Epidermal melanocyte (primary cell): Measurements from ENCODE around the gene TARBP2.

ENCODE experiments used
- DNase-seq: peaks from one replicate; pipeline ENCODE4 v3.0.0; 2011; ENCODE audit warnings: low spot score; ENCODE audit not compliant: insufficient read length

Gene TARBP2

DNA sequence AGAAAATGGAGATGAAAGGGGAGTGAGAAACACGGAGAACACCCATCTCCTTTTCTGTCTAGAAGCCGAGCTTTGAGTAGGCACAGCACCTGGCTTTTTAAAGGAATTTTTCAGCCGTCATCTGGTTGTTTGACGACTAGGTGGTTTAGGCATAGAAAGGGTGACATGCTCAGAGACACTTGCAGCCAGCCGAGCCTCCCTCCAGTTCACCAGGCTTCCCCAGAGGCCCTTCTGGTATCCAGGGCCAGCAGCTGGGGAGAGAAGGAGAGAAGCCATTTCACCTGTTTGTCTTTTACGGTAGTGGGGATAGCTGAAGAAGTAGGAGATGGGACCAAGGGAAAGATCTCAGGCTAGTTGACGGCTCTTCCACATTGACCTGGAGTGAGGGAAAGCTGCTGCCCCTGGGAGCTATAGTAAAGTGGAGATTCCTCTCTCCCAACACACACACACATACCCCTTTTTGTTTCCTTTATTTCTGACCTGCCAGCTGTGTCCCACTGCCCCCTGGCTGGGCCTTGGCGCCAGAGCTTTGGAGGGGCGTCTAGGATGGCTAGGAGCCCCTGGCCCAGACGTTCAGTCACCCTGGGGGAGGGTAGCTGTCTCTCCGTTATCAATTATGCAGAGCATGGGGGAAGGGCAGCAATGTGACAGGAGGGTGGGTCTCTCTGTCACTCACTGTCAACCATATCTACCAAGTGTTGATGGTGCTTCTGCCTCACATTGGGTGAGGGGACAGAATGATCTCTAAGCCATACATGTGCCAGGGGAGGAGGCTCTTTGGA, 7.3 kb upstream of the TARBP2 start:
- DNase-seq: no peak

DNA sequence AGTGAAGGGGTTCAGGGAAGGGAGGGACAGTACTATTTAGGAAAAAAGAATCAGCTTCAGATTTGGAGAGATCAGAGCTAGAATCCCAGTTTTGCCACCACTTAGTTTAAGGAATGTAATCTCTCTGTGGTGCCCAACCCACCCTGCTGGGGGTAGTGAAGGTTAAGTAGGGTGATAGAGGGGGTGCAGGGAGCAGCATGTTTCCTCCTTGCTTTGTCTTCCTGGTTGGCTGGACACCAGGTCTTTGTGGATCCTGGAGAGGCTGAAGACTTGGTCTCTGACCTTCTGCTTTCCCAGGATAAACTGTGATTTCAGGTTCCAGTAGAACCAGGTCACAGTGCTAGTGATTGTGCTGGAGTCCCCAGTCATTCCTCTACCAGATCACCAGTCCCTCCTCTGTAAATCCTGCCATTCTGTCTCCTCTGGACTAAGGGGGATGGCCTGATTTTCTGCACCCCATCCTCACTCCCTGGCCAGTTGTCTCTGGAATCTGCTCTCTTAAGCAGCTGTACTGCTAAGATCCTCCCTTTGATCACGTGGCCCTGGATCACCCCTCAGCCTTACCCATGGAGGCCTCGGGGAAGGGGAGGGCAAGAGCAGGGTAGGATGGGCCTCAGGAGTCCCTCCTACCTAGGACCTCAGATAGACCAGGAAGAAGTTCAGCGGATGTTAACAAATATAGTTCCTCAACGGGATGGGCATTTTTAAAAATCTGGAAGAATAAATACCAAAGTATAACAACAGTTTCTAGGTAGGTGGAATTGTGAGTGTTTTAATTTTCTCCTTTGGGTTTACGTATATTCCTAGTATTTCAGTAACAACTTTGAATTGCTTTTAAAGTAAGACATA, 5.0 kb upstream of the TARBP2 start:
- peak; percentile 61 for DNase-seq

DNA sequence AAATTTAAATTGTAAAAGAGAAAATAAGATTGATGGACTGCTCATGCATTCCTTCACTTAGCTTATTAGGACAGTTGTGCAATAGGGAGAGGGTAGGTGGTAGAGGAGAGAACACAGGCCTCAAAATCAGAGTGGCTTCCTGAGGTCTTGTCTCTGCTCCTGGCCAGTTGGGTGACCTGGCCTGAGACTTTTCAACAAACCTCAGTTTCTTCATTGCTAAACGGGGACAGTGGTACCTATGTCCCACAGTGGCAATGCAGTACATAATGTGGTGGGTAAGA, 4.4 kb upstream of the TARBP2 start:
- DNase-seq: no peak

DNA sequence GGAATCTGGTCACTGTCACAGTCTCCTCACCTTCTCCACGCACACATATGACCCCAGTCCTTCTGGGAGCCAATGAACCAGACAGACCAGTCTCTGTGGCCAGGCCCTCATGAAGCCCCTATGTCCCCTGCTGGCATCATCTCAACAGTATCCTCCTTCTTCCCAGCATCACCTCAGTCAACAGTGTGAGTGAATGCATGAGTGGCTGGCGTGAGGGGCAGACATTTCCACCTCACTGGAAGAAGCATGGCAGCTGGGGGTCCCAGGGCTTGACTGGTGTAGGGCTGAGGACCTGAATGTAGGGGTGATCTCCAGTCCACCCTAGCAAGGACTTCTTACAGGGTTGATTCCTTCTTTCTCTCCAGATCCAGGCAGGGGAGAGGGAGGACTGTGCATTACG, 3.6 kb upstream of the TARBP2 start:
- DNase-seq: no peak

DNA sequence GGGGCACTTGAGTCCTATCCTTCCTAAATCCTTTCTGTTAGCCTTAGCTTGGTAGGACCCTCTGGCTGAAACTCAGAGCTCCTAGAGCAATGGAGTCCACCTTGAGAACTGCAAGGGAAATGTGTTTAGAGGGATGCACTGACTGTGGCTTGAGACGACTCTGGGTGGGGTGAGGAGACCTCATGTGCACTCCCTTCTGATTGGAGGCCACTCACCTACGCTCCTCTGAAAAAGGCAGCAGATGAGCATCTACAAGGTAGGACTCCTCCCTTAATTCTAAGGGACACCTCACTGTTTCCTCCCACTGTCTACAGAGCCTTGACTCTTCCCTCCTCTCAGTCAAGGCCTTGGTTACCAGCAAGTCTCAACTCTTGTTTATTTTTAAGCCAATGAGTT, 2.9 kb upstream of the TARBP2 start:
- DNase-seq: no peak

DNA sequence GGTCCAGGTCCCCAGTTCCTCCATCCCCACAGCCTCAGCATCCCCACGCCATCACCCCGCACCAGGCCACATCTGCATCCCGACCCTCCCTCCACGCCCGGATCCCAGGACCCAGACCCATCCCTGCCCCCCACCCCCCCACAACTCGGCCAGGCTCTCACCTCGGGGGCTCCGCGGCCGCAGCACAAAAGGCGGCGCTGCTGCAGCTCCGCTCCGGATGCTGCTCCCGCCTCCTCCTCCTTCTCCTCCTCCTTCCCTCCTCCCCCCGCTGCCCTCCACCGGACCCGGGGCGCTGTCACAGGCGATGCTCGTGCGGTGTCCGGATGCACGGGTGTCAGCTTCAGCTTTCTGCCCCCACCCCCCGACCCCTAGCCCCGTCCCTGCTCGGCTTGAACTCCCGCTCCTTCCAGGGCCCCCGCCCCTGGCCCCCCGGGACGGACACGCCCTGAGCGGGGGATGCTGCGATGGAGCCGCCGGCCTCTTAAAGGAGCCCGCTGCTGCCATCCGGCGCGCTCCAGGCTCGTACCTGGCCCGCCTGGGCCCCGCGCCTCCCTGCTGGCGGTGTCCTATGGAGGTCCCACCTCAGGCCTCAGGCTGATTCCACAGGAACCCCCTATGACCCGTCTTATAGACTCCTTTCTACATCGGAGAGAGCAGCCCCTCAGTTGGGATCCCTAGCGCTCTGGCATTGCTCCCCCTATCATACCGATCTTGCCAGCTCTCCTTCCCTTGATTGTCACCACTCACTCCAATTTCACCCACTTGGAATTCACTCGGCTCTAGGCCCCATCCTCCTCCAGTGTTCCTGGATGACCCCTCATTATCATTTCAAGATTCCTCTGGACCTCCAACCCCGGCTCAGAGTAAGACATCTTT, 1.6 kb upstream of the TARBP2 start, which contains the start of gene MAP3K12:
Gene MAP3K12 (minus strand): TSS at position 193 of the 876 bp plus-strand sequence. CDS start 12,067 bp downstream, outside the sequence.
- no peak for DNase-seq

DNA sequence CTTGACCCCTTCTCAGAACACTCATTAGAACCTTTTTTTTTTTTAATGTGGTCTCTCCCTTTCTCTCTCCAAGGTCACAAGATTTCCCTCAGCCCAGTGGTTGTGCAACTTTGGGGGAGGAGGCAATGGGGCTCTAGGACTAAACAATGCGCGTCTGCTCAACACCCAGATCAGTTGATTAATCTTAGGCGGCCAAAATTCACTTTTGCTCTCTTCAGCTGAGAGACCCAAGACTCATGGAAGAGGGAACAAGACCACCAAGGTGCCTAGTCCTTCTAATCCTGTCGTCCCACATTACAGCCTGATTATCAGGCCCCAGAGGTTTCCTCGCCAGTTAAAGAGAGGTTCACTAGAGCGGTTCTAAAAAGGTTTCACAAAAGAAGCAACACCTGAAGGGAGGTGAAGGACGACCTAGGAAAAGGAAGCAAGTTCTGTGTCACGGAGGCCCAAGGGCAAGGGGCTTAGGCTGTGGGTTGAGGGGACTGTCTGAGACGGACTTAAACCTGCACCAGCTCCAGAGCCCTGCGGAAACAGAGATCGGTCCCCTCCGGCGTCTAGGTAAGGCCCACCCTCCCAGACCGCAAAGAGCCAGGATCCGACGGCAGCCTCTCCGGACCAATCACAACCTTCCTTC, 824 bp upstream of the TARBP2 start:
- DNase-seq: no peak

DNA sequence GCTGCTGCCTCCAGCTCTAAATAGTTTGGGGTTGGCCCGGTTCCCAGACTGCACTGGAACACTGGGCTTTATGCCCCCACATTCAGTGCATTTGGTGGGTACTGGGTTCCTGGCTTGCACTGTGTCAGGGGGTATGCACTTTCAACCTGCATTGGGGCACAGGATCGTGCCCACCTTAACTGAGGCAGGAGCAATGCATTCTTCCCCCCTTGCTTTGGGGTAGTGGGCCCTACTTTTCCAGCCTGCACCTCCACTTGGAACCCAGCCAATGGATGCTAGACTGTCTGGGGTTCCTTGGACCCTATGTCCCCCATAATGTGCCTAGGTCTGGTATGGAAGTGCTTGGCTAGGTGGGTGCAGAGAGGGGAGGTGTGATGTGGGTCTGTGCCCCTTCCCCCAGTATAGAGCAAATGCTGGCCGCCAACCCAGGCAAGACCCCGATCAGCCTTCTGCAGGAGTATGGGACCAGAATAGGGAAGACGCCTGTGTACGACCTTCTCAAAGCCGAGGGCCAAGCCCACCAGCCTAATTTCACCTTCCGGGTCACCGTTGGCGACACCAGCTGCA, 615 bp downstream of the TARBP2 start:
- DNase-seq: no peak

DNA sequence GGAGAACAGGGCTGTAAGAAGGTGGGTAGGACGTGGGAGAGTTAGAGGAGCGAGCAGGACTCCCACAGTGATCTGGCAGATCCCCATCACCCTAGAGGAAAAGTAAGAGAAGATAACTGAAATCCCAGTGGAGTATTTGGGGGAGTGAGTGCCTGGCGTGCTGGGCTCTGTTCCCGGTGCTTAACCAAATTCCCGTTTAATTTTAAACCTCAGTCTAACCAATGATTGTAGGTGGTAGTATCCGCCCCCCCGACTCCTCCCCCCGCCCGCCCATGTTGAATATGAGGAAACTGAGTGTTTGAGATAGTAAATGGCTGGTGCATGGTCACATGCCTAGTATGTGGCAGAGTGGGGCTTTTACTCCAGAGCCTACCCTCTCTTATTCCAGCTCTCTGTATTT, 1.2 kb downstream of the TARBP2 start:
- no peak for DNase-seq

DNA sequence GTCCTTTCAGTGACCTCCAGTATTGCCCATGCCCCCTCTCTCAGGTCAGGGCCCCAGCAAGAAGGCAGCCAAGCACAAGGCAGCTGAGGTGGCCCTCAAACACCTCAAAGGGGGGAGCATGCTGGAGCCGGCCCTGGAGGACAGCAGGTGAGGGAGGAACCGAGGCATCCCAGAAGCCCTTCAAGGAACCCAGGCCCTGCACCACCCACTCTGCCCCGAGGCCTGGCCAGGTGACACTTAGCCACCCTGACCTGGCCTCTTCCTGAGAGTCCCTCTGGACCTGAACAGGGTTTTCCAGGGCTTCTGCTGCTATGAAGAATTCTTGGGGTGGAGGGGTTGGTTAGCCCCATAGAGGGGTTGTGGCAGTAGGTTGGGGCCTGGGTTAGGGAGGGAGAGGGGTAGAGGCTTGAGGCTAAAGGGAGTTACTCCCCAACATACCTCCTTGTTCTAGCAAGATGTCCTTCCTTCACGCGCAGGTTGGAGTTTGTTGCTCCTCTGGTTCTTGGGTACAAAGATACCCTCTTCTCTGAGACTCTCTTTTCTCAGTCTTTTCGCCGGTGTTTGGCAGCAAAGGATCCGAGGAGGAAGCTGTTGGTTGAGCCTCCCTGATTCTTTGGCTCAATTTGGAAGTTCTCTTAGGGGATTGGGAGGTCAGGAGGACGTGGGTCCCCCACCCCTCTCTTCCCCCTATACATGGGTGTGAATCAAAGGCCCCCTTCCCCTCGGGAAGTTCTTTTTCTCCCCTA, 2.1 kb downstream of the TARBP2 start:
- no peak for DNase-seq

DNA sequence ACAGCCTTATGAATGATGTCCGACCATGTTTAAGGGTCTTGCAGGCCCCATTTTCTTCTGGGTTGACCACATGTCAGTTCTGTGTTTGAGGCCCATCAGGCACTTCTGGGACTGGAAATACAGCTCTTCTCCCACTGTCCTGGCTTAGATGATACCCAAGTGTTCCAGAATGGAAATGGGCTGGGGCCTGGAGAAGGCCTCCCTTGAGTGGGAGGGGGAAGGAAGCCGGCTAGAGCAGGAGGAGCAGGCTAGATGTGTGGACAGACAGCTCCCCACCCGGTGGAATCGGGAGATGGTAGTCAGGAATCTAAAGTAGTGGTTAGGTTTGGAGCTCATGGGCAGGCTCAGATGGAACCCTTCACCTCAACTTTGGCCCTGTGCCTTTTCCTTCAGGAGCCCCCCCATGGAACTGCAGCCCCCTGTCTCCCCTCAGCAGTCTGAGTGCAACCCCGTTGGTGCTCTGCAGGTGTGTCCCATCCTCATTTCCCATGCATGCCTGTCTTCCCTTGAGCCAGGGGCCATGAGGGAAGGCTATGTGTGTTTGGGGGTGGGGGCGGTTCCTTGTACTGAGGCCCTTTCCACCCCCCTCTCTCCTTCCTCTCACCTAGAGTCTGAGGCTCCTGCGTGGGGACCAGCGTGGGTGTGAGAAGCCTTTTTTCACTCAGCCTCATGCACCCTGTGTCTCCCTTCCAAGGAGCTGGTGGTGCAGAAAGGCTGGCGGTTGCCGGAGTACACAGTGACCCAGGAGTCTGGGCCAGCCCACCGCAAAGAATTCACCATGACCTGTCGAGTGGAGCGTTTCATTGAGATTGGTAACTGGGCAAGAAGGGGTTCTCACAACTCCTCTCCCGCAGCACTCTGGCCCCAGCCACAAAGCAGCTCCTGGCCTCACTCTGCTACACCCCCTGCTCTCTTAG, 3.2 kb downstream of the TARBP2 start:
- no peak for DNase-seq

DNA sequence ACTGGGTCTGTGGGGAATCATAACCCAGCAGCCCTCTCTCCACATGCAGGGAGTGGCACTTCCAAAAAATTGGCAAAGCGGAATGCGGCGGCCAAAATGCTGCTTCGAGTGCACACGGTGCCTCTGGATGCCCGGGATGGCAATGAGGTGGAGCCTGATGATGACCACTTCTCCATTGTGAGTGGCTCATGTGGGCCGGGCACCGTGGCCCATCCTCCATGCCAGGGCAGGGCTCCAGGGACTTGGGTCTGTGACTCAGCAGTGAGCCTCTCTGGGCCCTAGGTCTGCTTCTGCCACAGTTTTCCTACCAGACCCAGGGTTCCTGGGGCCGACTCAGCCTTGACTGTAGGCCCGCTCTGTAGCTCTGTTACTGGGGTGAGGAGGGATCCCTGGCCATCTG, 4.0 kb downstream of the TARBP2 start:
- DNase-seq: no peak

DNA sequence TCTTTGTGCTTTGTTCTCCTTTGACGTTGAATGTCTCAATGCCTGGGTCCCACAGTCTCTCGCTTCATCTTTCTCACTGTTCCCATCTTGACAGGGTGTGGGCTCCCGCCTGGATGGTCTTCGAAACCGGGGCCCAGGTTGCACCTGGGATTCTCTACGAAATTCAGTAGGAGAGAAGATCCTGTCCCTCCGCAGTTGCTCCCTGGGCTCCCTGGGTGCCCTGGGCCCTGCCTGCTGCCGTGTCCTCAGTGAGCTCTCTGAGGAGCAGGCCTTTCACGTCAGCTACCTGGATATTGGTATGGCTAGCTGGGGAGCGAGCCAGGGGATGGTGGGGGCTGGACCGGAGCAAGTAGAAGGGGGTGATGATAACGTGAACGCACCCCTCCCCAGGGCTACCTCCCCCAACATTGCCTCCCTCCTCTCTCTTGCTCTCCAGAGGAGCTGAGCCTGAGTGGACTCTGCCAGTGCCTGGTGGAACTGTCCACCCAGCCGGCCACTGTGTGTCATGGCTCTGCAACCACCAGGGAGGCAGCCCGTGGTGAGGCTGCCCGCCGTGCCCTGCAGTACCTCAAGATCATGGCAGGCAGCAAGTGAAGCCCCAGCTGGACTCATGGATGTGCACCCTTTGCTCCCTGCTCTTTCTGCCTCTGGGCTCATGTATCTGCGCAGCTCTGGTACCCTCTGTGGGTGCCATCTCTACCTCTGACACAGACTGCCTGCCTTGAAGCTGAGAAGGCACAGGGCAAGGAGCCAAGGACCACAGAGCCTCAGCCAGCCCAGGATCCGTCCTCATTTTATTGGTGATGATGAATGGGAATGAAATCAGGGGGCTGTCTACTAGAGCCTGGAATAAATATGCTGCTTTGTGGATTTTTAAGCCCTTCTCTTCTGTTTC, 4.7 kb downstream of the TARBP2 start:
- no peak for DNase-seq

DNA sequence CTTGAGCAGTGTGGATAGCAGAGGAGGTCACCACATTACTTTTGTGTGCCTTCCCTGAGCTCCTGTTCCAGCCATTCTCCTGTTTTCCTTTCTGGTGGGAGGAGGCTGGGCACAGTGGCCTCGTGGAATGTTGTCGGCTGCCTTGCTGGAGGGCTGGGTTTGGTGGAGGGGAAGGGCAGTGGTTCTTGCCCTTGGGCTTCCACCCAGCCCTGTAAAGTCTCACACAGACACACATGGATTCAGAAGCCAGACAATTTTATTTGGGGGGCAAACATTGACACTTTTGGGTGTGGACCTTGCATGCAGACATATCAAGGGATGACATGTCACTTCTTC, 5.3 kb downstream of the TARBP2 start:
- DNase-seq: no peak

DNA sequence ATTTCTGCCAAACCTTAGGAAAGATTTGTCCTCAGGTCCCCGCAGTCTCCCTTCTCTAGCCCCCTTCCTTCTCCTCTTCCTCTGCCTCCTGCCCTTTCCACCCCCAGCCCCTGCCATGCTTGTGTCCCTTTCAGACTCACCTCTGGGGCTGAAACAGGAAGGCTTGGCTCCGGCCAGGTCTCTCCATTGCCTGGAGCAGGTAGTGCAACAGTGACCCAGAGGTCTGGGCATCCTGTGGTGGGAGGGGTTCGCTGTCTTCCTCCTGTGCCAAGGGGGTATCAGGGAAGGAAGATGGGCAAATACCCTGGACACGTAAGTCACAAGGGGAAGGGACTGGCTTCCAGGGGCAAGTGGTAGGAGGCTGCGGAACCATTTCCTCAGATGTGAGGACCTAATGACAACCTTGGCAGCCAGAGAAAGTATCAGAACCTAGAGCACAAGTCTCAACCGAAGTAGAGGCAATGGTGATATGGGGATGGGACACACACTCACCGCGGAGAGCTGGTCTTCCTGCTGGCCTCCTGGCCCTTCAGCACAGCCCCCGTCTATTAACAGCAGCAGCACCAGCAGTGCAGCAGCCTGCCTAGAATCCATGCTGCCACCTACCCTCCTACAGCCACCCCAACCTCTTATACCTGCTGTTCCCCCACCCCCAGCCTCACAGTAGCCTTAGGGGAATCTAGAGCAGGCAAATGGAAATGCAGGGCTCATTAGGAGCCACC, 6.0 kb downstream of the TARBP2 start, which contains the start of gene NPFF:
Gene NPFF (minus strand): TSS at position 604 of the 722 bp plus-strand sequence. CDS start 10 bp downstream, at position 594.
- DNase-seq: no peak

DNA sequence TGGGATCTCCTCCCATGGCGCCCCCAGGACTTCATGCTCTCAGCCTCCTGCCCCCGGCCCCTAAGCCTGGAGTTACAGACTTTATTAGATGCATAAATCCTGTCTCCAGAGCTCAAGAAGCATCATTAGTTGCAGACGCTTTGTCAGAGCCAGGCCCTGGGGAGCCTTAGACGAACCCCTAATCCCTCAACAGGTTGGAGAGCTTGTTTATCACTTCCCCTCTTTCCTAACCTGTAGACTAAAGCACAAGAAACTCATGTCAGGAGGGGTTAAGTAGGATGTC, 6.5 kb downstream of the TARBP2 start:
- DNase-seq: no peak

DNA sequence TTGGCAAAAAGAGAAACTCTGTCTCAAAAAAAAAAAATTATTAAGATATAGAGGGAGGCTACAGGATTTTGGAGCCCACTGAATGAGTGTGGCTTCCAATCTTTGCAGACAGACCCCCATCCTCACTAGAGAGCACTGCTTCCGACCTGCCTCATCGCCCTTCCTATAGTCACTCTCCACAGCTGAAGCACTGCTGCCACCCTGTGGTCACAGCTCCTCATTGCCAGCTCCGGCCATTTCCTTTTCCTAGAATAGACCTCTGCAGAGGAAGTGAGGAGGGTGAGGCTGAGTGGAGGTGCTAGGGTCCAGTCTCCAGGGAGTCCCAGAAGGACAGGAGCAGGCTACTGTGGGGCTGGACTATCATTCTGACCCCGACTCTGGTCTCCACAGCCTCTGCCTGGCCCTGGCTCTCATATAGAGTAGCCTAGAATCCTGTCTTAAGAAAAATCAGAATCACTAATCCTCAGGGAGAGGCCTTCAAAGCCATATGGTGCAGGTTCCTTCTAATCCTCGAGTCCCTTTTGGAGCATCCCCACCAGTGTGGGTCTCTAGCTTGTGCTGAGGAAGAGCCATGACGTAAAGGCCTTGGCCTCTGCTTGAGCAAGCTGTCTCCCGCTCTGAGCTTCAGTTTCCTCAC, 7.6 kb downstream of the TARBP2 start:
- DNase-seq: peak; percentile 67
